Nephron (organoid): ENCODE measurements around the gene LIMS2.
A peak's percentile ranks its signal among the peaks of the same experiment; 100 is the strongest.

Experiments used
- H3K27ac Mint-ChIP-seq, 3 experiments: 2 replicates each; pipeline ENCODE4 v1.8.0; 2020; ENCODE audit warnings: mixed read lengths in 3 of 3, mild to moderate bottlenecking in 2 of 3, moderate library complexity in 1 of 3
- H3K27me3 Mint-ChIP-seq: 2 replicates; pipeline ENCODE4 v1.8.0; 2021; ENCODE audit warnings: low read depth, mild to moderate bottlenecking, moderate library complexity, mixed read lengths
- H3K36me3 Mint-ChIP-seq: 2 replicates; pipeline ENCODE4 v1.8.0; 2020; ENCODE audit warnings: low read depth, mixed read lengths
- H3K4me1 Mint-ChIP-seq: 2 replicates; pipeline ENCODE4 v1.8.0; 2020; ENCODE audit warnings: mixed read lengths
- H3K4me3 Mint-ChIP-seq, 3 experiments: 2 replicates each; pipeline ENCODE4 v1.8.0; 2020; ENCODE audit warnings: mild to moderate bottlenecking in 3 of 3, mixed read lengths in 3 of 3, moderate library complexity in 2 of 3
- H3K9me3 Mint-ChIP-seq: 2 replicates; pipeline ENCODE4 v1.8.0; 2020; ENCODE audit warnings: mixed read lengths
- TF ChIP-seq, protein P1 (sequence below), 3 experiments: fragments of 200-600 bp; sonication (generic); IDR thresholded peaks; one replicate each; pipeline ENCODE4 v1.5.0; 2021; ENCODE audit warnings: antibody characterized with exemption in 3 of 3; ENCODE audit not compliant: unreplicated experiment in 3 of 3

The LIMS2 gene, protein sequence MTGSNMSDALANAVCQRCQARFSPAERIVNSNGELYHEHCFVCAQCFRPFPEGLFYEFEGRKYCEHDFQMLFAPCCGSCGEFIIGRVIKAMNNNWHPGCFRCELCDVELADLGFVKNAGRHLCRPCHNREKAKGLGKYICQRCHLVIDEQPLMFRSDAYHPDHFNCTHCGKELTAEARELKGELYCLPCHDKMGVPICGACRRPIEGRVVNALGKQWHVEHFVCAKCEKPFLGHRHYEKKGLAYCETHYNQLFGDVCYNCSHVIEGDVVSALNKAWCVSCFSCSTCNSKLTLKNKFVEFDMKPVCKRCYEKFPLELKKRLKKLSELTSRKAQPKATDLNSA

DNA sequence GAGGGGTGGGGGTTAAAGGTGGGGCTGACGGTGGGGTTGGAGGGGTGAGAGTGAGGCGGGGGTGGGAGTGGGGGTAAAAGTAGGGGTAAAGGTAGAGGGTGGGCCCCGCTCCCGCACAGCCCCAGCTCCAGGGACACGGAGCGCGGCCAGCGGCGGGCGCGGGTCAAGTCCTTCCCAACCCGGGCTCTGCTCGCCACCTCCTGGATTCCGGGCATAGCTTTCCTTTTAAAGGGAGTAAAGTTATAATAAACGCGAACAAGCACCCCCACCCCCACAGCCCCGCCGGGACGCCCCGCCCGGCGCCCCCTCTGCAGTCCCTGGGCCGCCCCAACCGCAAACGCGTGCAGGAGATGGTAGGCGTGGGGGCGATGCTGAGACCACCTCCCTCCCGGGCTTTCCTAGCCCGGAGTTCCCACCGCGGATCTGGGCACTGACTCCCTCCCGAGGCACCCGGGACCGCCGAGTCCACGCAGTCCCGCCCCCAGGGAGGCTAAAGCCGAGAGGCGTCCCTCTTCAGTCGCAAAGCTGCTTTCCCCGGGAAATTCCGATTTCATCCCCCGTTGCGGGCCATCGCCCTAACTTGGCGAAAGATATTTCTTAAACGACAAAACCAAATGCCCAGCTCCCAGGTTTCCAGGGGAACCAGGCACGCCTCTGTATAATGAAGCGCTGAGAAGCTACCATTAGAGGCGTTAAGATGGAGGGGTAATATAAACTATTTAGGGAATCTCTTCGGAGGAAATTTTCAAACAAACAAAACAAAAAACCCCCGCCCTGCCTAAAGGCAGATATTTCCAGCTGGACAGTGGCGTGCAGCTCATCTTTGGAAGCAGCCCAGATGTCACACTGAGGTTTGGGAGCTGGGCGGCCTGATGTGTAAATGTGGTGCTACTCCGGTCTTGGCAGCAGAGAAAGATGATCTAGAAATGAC, at the start of gene LIMS2:
Gene LIMS2 (minus strand): TSS at position 200 of the 931 bp plus-strand sequence. CDS start 506 bp downstream, outside the sequence.
- H3K36me3 Mint-ChIP-seq = no peaks in the 10 kb centered on the region
- H3K4me1 Mint-ChIP-seq = peaks cover 17% of the 10 kb centered on the region
- TF ChIP-seq, protein P1, sequence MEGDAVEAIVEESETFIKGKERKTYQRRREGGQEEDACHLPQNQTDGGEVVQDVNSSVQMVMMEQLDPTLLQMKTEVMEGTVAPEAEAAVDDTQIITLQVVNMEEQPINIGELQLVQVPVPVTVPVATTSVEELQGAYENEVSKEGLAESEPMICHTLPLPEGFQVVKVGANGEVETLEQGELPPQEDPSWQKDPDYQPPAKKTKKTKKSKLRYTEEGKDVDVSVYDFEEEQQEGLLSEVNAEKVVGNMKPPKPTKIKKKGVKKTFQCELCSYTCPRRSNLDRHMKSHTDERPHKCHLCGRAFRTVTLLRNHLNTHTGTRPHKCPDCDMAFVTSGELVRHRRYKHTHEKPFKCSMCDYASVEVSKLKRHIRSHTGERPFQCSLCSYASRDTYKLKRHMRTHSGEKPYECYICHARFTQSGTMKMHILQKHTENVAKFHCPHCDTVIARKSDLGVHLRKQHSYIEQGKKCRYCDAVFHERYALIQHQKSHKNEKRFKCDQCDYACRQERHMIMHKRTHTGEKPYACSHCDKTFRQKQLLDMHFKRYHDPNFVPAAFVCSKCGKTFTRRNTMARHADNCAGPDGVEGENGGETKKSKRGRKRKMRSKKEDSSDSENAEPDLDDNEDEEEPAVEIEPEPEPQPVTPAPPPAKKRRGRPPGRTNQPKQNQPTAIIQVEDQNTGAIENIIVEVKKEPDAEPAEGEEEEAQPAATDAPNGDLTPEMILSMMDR (IDR thresholded peaks at IDR 0.05; ENCODE audit: unreplicated experiment in 3 of 3) = no peak
- no peaks in the 10 kb centered on the region for H3K9me3 Mint-ChIP-seq
- H3K27me3 Mint-ChIP-seq = peaks cover 76% of the 10 kb centered on the region
- H3K27ac Mint-ChIP-seq = peak within 1 kb of the TSS in 2 of 3 experiments; percentile 73 to 84
- H3K4me3 Mint-ChIP-seq = peak within 1 kb of the TSS; percentile 81 to 92 (median 91)

DNA sequence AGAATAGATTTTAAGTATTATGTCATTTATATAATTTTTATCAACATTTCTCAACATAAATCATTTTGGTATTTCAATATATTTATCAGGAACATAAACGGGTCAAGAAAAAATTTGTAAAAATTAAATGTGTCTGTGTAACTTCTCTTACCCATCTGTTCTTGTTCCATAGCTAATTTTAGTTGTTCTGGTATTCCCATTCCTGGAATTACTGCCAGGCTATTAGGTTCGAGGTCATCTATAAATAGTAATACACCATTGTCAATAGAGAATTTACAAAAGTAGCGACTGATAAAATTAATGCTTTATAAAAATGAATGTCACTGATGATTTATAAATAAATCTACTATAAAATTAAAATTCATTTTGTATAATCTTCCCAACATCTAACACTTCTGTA, 47.5 kb upstream of the LIMS2 start:
- Mint-ChIP-seq H3K9me3 (no peaks in the 10 kb centered on the region), H3K4me1 (peaks cover 6% of the 10 kb centered on the region), H3K27me3 (no peaks in the 10 kb centered on the region)

DNA sequence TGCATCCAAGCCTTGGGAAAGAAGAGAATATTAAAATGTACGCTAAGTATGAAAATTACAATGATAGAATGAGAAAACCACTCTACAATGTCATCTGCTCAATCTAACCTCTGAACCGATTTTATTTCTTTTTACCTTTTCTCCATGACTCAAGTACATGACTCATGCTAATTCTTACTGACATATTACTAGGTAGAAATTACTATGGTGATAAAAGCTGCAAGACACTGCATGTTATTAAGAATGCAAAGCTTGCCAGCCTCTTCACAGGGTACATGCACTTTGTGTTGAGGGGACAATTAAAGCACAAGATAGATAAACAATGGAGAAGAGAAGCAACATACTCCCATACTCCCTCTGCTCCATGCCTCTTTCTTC, 46.6 kb upstream of the LIMS2 start:
- no peak overlapping the region for H3K4me3 Mint-ChIP-seq
- peaks cover 6% of the 10 kb centered on the region for H3K4me1 Mint-ChIP-seq
- H3K27me3 Mint-ChIP-seq = no peaks in the 10 kb centered on the region
- H3K27ac Mint-ChIP-seq = peak overlapping the region in 1 of 3 experiments; percentile 66
- TF ChIP-seq, protein P1 (IDR thresholded peaks at IDR 0.05; ENCODE audit: unreplicated experiment in 3 of 3) = no peak
- peaks cover 59% of the 10 kb centered on the region for H3K36me3 Mint-ChIP-seq
- H3K9me3 Mint-ChIP-seq = no peaks in the 10 kb centered on the region

More for the DNA sequence above, 47.5 kb upstream of the LIMS2 start:
- Mint-ChIP-seq H3K4me3 (no peak overlapping the region), H3K27ac (no peak overlapping the region), H3K36me3 (peaks cover 59% of the 10 kb centered on the region)
- TF ChIP-seq, protein P1 (IDR thresholded peaks at IDR 0.05; ENCODE audit: unreplicated experiment in 3 of 3) = no peak

DNA sequence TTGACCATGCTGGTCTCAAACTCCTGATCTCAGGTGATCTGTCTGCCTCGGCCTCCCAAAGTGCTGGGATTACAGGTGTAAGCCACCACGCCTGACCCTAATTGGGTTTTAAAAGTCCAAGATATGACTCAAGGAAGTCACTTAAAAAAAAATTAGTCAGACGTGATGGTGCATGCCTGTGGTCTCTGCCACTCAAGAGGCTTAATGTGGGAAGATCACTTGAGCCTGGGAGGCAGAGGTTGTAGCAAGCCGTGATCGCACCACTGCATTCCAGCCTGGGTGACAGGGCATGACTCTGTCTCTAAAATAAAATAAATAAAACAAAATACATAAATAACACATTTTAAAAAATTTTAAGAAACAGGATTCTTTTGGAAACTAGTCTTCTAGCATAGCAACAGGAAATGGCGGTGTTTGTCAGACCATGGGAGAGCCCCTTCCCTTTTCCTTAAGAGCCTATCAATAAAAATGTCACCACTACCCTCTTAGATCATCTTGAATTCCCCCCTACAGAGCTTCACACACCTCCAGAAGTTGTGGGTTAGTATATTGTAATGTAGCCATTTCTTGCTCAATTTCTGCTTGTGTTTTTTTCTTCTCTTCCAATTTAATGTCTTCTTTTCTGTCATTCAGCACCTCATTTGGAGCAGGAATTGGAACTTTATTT, 46.1 kb upstream of the LIMS2 start:
- Mint-ChIP-seq H3K36me3 (peaks cover 56% of the 10 kb centered on the region), H3K4me3 (no peak overlapping the region), H3K9me3 (no peaks in the 10 kb centered on the region), H3K27me3 (no peaks in the 10 kb centered on the region), H3K4me1 (peaks cover 6% of the 10 kb centered on the region), H3K27ac (peak overlapping the region in 1 of 3 experiments; percentile 66)
- TF ChIP-seq, protein P1 (IDR thresholded peaks at IDR 0.05; ENCODE audit: unreplicated experiment in 3 of 3) = no peak

DNA sequence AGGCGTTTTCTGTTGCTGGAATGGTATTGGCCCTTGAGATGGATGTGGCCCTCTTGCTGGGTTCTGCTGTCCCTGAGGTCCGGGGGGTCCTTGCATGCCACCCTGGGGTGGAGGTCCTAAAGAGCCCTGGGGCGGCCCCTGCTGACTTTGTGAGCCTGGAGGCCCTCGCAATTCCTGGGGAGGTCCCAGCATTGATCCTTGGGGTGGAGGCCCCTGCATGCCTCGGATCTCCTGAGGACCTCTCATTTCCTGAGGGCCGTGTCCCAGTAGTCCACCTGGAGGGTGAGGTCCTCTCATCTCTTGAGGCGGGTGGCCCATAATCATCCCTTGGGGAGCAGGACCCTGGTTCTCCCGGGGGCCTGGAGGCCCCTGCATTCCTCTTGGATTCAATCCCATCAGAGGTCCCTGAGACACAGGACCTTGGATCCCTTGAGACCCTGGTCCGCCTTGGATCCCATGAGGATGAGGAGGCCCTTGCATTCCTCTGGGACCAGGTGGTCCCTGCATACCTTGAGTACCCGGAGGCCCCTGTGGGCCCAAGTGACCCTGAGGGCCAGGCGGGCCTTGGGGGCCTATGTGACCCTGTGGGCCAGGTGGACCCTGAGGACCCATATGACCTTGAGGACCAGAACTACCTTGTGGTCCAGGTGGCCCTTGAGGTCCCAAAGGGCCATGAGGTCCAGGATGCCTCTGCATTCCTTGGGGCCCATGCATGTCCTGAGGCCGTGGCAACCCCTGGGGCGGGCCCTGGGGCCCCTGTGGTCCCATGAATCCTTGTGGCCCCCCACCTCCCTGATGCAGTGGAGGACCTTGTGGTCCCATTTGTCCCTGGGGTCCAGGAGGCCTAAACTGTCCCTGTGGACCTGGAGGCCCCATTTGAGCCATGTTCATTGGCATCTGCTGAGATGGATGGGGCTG, 44.2 kb upstream of the LIMS2 start:
- H3K9me3 Mint-ChIP-seq = no peaks in the 10 kb centered on the region
- TF ChIP-seq, protein P1 (IDR thresholded peaks at IDR 0.05; ENCODE audit: unreplicated experiment in 3 of 3) = no peak
- H3K27ac Mint-ChIP-seq = no peak overlapping the region
- no peak overlapping the region for H3K4me3 Mint-ChIP-seq
- no peaks in the 10 kb centered on the region for H3K27me3 Mint-ChIP-seq
- peaks cover 11% of the 10 kb centered on the region for H3K4me1 Mint-ChIP-seq
- H3K36me3 Mint-ChIP-seq = peaks cover 51% of the 10 kb centered on the region
